SU-DHL-6 (cell line): ENCODE measurements around the gene CLCF1.

Experiments
- H2AFZ ChIP-seq: fragments of 200-600 bp; sonication (generic); 2 replicates; pipeline ENCODE4 v1.6.1; 2014; ENCODE audit warnings: low read depth, mild to moderate bottlenecking, moderate library complexity, mixed read lengths, antibody characterized with exemption, low read length; ENCODE audit not compliant: severe bottlenecking
- H3F3A ChIP-seq: fragments of 200-600 bp; shearing (Covaris generic); 2 replicates; pipeline ENCODE4 v1.6.0; 2016; ENCODE audit warnings: antibody characterized with exemption, mild to moderate bottlenecking; ENCODE audit not compliant: insufficient read depth
- H3K27ac ChIP-seq: fragments of 200-600 bp; sonication (generic); 2 replicates; pipeline ENCODE4 v1.5.1; 2016; ENCODE audit warnings: low read depth, mild to moderate bottlenecking, low read length, moderate library complexity, mixed read lengths
- H3K27me3 ChIP-seq: fragments of 200-600 bp; sonication (generic), shearing (Covaris generic); 2 replicates; pipeline ENCODE4 v1.6.0; 2014; ENCODE audit warnings: mild to moderate bottlenecking, low read length
- H3K36me3 ChIP-seq: fragments of 200-600 bp; sonication (generic); 2 replicates; pipeline ENCODE4 v1.6.1; 2014; ENCODE audit warnings: mild to moderate bottlenecking, low read length, mixed read lengths
- H3K4me2 ChIP-seq: fragments of 300-600, 200-600 bp; shearing (Covaris generic), sonication (generic); 2 replicates; pipeline ENCODE4 v1.6.0; 2014; ENCODE audit warnings: low read length, low read depth, mild to moderate bottlenecking; ENCODE audit not compliant: poor library complexity, severe bottlenecking
- H3K4me3 ChIP-seq: fragments of 200-600 bp; sonication (generic); 2 replicates; pipeline ENCODE4 v1.5.1; 2014; ENCODE audit warnings: antibody characterized with exemption, low read length, mild to moderate bottlenecking, mixed read lengths; ENCODE audit not compliant: insufficient read depth, poor library complexity, severe bottlenecking
- H3K79me2 ChIP-seq: fragments of 200-600 bp; sonication (generic); 2 replicates; pipeline ENCODE4 v1.6.1; 2014; ENCODE audit warnings: mild to moderate bottlenecking, low read length, moderate library complexity; ENCODE audit not compliant: insufficient read depth
- H3K9ac ChIP-seq: fragments of 200-600 bp; sonication (generic); 2 replicates; pipeline ENCODE4 v1.7.0; 2014; ENCODE audit warnings: mild to moderate bottlenecking, low read length
- H3K9me2 ChIP-seq: fragments of 200-600 bp; sonication (generic); replicated peaks from 2 replicates; pipeline ENCODE4 v1.6.1; 2014; ENCODE audit warnings: low read length; ENCODE audit not compliant: insufficient read depth
- H3K9me3 ChIP-seq: fragments of 200-600 bp; sonication (generic); 2 replicates; pipeline ENCODE4 v1.6.1; 2014; ENCODE audit warnings: low read length, mixed read lengths; ENCODE audit not compliant: insufficient read depth
- H4K20me1 ChIP-seq: fragments of 200-600 bp; sonication (generic); 2 replicates; pipeline ENCODE4 v1.6.1; 2014; ENCODE audit warnings: low read depth, mild to moderate bottlenecking, antibody characterized with exemption, low read length, moderate library complexity, mixed read lengths
- EZH2phosphoT487 ChIP-seq: fragments of 200-600 bp; sonication (generic), shearing (Covaris generic); conservative IDR thresholded peaks from 2 replicates; pipeline ENCODE4 v1.6.1; 2018; ENCODE audit warnings: mild to moderate bottlenecking, antibody characterized with exemption, low read length, moderate library complexity, mixed read lengths
- TF ChIP-seq, protein P1 (sequence below): fragments of 200-600 bp; sonication (generic); IDR thresholded peaks from one replicate; pipeline ENCODE4 v1.5.1; 2017; ENCODE audit warnings: antibody characterized with exemption, mild to moderate bottlenecking, low read length, moderate library complexity; ENCODE audit not compliant: insufficient read depth, poor library complexity, severe bottlenecking

Gene CLCF1

DNA sequence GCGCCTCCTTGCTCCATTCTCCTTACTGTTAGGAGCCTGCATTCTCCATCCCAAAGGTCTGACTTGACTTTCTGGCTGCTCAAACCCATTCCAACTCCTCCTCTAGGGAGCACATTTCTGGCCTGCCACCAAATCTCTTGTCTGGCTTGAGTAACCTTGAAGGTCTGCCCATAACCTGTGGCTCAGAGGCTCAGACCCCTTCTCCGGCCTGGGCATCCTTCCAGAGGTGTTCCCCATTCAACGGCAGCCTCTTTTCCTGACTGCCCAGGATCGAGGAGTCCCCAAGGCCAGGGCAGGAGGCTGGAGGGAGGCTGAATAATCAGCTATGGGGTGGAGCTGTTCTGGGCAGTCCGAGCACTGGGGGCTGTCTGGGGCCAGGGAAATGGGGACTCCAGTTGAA is 20.6 kb upstream of the CLCF1 start:
- no peak overlapping the region for H3K27ac ChIP-seq
- H2AFZ ChIP-seq: no peak overlapping the region
- H3K4me3 ChIP-seq: no peak overlapping the region
- H4K20me1 ChIP-seq: no peaks in the 10 kb centered on the region
- H3F3A ChIP-seq: no peaks in the 10 kb centered on the region
- no peaks in the 10 kb centered on the region for H3K27me3 ChIP-seq
- peaks cover 10% of the 10 kb centered on the region for H3K79me2 ChIP-seq
- no peaks in the 10 kb centered on the region for H3K36me3 ChIP-seq
- no peaks in the 10 kb centered on the region for H3K9me2 ChIP-seq
- H3K9ac ChIP-seq: 0 out of 2 replicates have a peak overlapping the region, but pooled peaks have one; percentile 5
- H3K9me3 ChIP-seq: no peaks in the 10 kb centered on the region
- no peak overlapping the region for H3K4me2 ChIP-seq
- no peak for TF ChIP-seq EZH2phosphoT487
- TF ChIP-seq, protein P1, sequence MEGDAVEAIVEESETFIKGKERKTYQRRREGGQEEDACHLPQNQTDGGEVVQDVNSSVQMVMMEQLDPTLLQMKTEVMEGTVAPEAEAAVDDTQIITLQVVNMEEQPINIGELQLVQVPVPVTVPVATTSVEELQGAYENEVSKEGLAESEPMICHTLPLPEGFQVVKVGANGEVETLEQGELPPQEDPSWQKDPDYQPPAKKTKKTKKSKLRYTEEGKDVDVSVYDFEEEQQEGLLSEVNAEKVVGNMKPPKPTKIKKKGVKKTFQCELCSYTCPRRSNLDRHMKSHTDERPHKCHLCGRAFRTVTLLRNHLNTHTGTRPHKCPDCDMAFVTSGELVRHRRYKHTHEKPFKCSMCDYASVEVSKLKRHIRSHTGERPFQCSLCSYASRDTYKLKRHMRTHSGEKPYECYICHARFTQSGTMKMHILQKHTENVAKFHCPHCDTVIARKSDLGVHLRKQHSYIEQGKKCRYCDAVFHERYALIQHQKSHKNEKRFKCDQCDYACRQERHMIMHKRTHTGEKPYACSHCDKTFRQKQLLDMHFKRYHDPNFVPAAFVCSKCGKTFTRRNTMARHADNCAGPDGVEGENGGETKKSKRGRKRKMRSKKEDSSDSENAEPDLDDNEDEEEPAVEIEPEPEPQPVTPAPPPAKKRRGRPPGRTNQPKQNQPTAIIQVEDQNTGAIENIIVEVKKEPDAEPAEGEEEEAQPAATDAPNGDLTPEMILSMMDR: no peak

GRCh38 chr11:67393437-67393836 is 20.0 kb upstream of the CLCF1 start:
- Histone ChIP-seq H4K20me1 (no peaks in the 10 kb centered on the region), H3K9ac (no peak overlapping the region), H3K27ac (no peak overlapping the region), H2AFZ (no peak overlapping the region), H3K9me3 (no peaks in the 10 kb centered on the region), H3F3A (no peaks in the 10 kb centered on the region), H3K4me3 (no peak overlapping the region), H3K79me2 (peaks cover 10% of the 10 kb centered on the region), H3K9me2 (no peaks in the 10 kb centered on the region), H3K36me3 (no peaks in the 10 kb centered on the region), H3K4me2 (no peak overlapping the region), H3K27me3 (no peaks in the 10 kb centered on the region)
- TF ChIP-seq EZH2phosphoT487: no peak
- TF ChIP-seq, protein P1: no peak

DNA sequence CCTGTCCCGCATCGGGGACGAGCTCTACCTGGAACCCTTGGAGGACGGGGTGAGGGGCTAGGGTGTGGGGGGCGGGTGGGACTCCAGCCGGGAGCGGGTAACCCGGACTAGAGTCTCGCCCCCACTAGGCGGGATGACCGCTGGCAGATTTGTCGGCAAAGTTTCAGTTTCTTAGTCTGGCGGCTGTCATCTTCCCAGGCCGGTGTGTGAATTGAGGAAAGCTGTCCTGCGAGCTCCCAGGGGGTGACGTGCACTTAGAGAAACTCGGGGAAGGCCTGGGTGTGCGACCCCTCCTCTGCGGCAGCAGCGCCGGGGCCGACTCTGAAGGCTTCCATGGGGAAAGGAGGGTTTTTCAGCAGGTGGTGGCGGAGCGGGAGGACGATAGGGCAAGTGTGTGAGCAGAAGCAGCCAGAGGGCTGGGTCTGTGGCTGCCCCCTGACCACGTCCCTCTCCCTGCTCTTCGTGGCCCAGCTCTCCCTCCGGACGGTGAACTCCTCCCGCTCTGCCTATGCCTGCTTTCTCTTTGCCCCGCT is 18.9 kb upstream of the CLCF1 start:
- Histone ChIP-seq H3K36me3 (no peaks in the 10 kb centered on the region), H3F3A (no peaks in the 10 kb centered on the region), H3K9me3 (no peaks in the 10 kb centered on the region), H3K4me3 (peak overlapping the region; percentile 81), H2AFZ (no peak overlapping the region), H3K27ac (peak overlapping the region; percentile 36; the same call in 1 of the 2 replicates), H3K4me2 (peak overlapping the region; percentile 84), H3K79me2 (peaks cover 10% of the 10 kb centered on the region), H4K20me1 (no peaks in the 10 kb centered on the region), H3K9me2 (no peaks in the 10 kb centered on the region), H3K9ac (peak overlapping the region; percentile 87), H3K27me3 (no peaks in the 10 kb centered on the region)
- TF ChIP-seq EZH2phosphoT487: no peak
- TF ChIP-seq, protein P1: no peak
